Psoas muscle (tissue), 8 donors: ENCODE data around the gene BTG4. TPM values are rescaled to one million over a fixed set of nuclear protein-coding genes. Genes with fewer than 3 reads are reported as not detected.

ENCODE experiments used
- ATAC-seq, 4 donors: fragments of 200-7000 bp; cut with Tn5 transposase; one replicate each; pipeline ENCODE4 v1.9.1; 2020; ENCODE audit warnings: moderate library complexity in 3 of 4, mild to moderate bottlenecking in 2 of 4
- DNase-seq, 2 donors: peaks; one replicate each; pipeline ENCODE4 v3.0.0-alpha.2; 2020
- H3K27ac ChIP-seq: fragments of 200-600 bp; one replicate; pipeline ENCODE4 v1.8.0; 2022
- H3K27me3 ChIP-seq, 3 donors: fragments of 200-600 bp in 1 of 3; one replicate each; pipeline versions ENCODE4 v1.6.1 to v1.8.0; 2013 to 2022; ENCODE audit warnings: low read length in 2 of 3, mild to moderate bottlenecking in 2 of 3, moderate library complexity in 1 of 3; ENCODE audit not compliant: insufficient read depth in 3 of 3
- H3K36me3 ChIP-seq, 2 donors: fragments of 200-600 bp in 1 of 2; one replicate each; pipeline versions ENCODE4 v1.6.1 to v1.8.0; 2013 to 2022; ENCODE audit warnings: low read depth in 1 of 2, mild to moderate bottlenecking in 1 of 2, moderate library complexity in 1 of 2; ENCODE audit not compliant: insufficient read depth in 1 of 2
- H3K4me1 ChIP-seq: fragments of 200-600 bp; one replicate; pipeline ENCODE4 v1.8.0; 2022
- H3K4me3 ChIP-seq: fragments of 200-600 bp; one replicate; pipeline ENCODE4 v1.8.0; 2022; ENCODE audit warnings: mild to moderate bottlenecking
- H3K9me3 ChIP-seq: fragments of 200-600 bp; one replicate; pipeline ENCODE4 v1.8.0; 2022
- CTCF ChIP-seq: fragments of 200-600 bp; IDR thresholded peaks from one replicate; pipeline ENCODE4 v1.8.0; 2022; ENCODE audit warnings: antibody characterized with exemption
- WGBS, 3 donors: extraction: QIAGEN DNeasy Blood & Tissue Kit; methylation state at CpG; one replicate each; pipeline versions ENCODE4 v1.1.6 to v1.1.7; 2013; 5-methylcytosine and 5-hydroxymethylcytosine counted together
- intact Hi-C, 2 donors: fragments of 100-400 bp; cut with DNase I; formaldehyde crosslinking; loops; one replicate each; pipeline versions ENCODE4 v1.11.0 to v1.14.2; 2022
- long read RNA-seq, 2 donors: library from polyadenylated mRNA; unstranded; transcript quantifications; one replicate each; pipeline ENCODE4 v2.0.0, GENCODE V29; 2021
- polyA plus RNA-seq, 3 donors: library from polyadenylated mRNA; stranded (reverse); fragments of 200-250 nt; gene quantifications; one replicate each; pipeline ENCODE4 v1.2.3, GENCODE V29; 2013
- total RNA-seq, 4 donors: library from RNA; stranded (reverse); fragmentation: NEBNext Ultra II Directional in 2 of 4; extraction: Animal tissue kit (Norgen Biotek cat#: 25700) in 2 of 4; gene quantifications; one replicate each; pipeline versions ENCODE4 v1.2.1 to v1.2.4, GENCODE V29; 2021 to 2023
- donor health status: healthy with polysubstance abuse.
- donor health status: DM: no; HTN: no; CAD: no; lungs with moderate emphysema.
- donor health status: Bipolar disorder and iron deficiency.
- donor health status: healthy.
- donor health status: DM: yes; HTN: yes; CAD: no.
- donor health status: DM: no; HTN: no; CAD: no.
- donor health status: DM: no; HTN: no; CAD: no.
- donor health status: DM: yes; HTN: yes; CAD: no.

The BTG4 gene
- total RNA-seq, result not detected
- not detected for polyA plus RNA-seq
- long read RNA-seq, donor 1, result 0 reads
- long read RNA-seq, donor 2, result 0 reads

- no peaks in the 10 kb centered on the region for H3K36me3 ChIP-seq
- intact Hi-C loops, result loop anchor here in 1 of 2 donors (1.0 kb wide), 1 partner anchor 45 kb away; no protein-coding TSS in a partner anchor
- WGBS, 3 donors, result 4 to 8% (median 5%) methylated on average over 74 to 90 of the region's 90 CpGs
- peak in 3 of 4 donors; percentile 35 to 61 (median 46) for ATAC-seq
- peak in 1 of 2 donors; percentile 21 for DNase-seq
- no peak for TF ChIP-seq CTCF
- no peak within 1 kb of the TSS for H3K27ac ChIP-seq
- H3K9me3 ChIP-seq, result no peaks in the 10 kb centered on the region
- no peaks in the 10 kb centered on the region for H3K4me1 ChIP-seq
- peaks cover 0 to 34% (median 12%) of the 10 kb centered on the region in 3 donors for H3K27me3 ChIP-seq
- H3K4me3 ChIP-seq, result peak within 1 kb of the TSS; percentile 65
These were observed at the start of gene BTG4 for GRCh38 chr11:111512296-111513239. Gene BTG4 (minus strand): TSS chr11:111512386. CDS start chr11:111498776, 13,610 bp downstream.

GRCh38 chr11:111561791-111562325 is 49.7 kb upstream of the BTG4 start:
- no peak for TF ChIP-seq CTCF
- H3K27me3 ChIP-seq, result no peaks in the 10 kb centered on the region
- no peak overlapping the region for H3K4me3 ChIP-seq
- WGBS, 3 donors, result 57 to 87% (median 73%) methylated on average over 3 of the region's 3 CpGs
- DNase-seq, result no peak
- H3K36me3 ChIP-seq, result peaks cover 3 to 7% of the 10 kb centered on the region in 2 donors
- intact Hi-C loops, result no loop called here
- H3K27ac ChIP-seq, result no peak overlapping the region
- peaks cover 8% of the 10 kb centered on the region for H3K4me1 ChIP-seq
- no peaks in the 10 kb centered on the region for H3K9me3 ChIP-seq
- no peak for ATAC-seq

GRCh38 chr11:111561306-111561705 is 49.1 kb upstream of the BTG4 start:
- 86 to 91% (median 86%) methylated on average over 3 of the region's 3 CpGs for WGBS, 3 donors
- intact Hi-C loops, result no loop called here
- Histone ChIP-seq H3K4me1 (peaks cover 8% of the 10 kb centered on the region), H3K4me3 (no peak overlapping the region), H3K27ac (no peak overlapping the region), H3K27me3 (no peaks in the 10 kb centered on the region), H3K36me3 (peaks cover 3 to 7% of the 10 kb centered on the region in 2 donors), H3K9me3 (no peaks in the 10 kb centered on the region)
- ATAC-seq, result no peak
- DNase-seq, result no peak
- TF ChIP-seq CTCF, result no peak

- Histone ChIP-seq H3K36me3 (peaks cover 3 to 7% of the 10 kb centered on the region in 2 donors), H3K4me3 (no peak overlapping the region), H3K27ac (no peak overlapping the region), H3K4me1 (peaks cover 8% of the 10 kb centered on the region), H3K27me3 (no peaks in the 10 kb centered on the region), H3K9me3 (no peaks in the 10 kb centered on the region)
- DNase-seq, result no peak
- intact Hi-C loops, result no loop called here
- ATAC-seq, result no peak
- TF ChIP-seq CTCF, result no peak
- 77 to 85% (median 80%) methylated on average over 3 of the region's 3 CpGs for WGBS, 3 donors
These were observed 48.6 kb upstream of the BTG4 start for GRCh38 chr11:111560800-111561199.
